GM21390 (cell line): Measurements from ENCODE around the gene TARS1.

ENCODE experiments used
- ATAC-seq: cut with Tn5 transposase; IDR thresholded peaks from one replicate; pipeline ENCODE4 v1.9.1; 2021; ENCODE audit not compliant: unreplicated experiment

The TARS1 gene

GRCh38 chr5:33438996-33439395 is 1.8 kb upstream of the TARS1 start:
- ATAC-seq: no peak

- ATAC-seq: peak; percentile 4
Observed at GRCh38 chr5:33439905-33440481, 772 bp upstream of the TARS1 start.

GRCh38 chr5:33441241-33442177 is 744 bp downstream of the TARS1 start:
- no peak for ATAC-seq

DNA sequence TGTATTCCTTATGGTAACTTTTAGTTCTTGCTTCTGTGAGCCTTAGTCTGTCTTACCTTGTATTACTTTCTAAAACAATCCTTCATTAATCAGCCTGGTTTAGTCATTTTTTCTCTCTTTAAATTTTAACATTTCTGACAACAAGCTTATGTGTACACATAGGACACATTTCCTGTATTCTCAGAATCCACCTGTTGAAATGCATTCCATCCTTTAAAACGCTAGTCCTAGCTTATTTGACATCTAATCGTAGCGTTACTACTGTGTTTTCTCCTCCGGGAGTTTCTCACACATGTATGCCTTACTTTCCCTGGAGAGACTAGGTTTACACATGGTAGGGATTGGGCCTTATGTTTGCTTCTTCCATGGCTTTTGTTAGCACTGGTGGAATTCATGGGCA is 3.8 kb downstream of the TARS1 start:
- no peak for ATAC-seq

DNA sequence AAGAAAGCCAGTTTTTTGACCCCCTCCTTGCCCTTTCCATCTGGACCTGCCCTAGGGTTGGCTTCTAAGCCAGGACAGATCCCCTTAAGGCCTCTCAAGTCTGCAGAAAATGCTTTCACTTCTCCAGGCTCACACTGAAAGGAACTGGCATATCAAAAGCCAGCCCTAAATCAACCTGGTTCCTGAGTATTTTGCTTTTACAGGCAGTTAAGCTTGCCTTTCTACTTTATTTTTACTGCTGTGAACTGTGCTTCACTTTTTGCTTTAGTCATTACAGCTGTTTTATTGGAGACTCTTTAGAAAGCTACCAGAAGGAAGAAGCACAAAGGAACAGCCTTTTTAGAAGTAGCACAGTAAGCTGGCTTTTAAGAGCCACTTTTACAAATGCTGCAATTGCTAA is 5.0 kb downstream of the TARS1 start:
- no peak for ATAC-seq

GRCh38 chr5:33448118-33448517 is 7.4 kb downstream of the TARS1 start:
- ATAC-seq: no peak

DNA sequence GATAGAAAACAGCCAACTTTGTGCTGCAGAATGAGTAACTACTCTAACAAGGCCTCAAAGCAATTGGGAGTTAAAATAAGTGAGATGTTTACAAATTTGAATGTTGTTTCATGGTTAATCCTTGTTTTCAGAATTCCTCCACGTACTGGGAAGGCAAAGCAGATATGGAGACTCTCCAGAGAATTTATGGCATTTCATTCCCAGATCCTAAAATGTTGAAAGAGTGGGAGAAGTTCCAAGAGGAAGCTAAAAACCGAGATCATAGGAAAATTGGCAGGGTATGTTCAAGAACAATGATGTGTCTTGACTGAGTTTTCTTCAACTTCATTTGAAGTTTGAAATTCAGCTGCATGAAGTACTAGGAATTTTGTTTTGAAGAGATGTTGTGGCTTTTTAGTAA is 16.4 kb downstream of the TARS1 start:
- ATAC-seq: no peak

DNA sequence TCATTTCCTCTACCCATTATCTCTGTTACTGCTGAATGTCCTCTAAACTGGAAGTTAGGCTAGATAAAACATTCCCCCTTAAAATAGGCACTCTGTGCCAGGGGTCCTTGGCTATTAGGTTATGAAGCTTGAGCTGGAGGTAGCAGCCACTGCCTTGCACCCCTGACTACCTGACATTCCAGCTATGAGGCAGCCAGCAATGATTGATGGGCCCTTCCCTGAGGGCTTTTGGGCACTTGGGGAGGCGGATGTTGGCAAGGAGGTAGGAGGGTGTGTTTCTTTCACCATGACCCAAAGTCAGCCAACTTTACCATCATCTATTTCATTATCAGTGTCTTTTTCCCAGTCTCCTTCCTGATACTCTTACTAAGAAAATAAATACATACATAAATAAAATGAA is 17.1 kb downstream of the TARS1 start:
- no peak for ATAC-seq

DNA sequence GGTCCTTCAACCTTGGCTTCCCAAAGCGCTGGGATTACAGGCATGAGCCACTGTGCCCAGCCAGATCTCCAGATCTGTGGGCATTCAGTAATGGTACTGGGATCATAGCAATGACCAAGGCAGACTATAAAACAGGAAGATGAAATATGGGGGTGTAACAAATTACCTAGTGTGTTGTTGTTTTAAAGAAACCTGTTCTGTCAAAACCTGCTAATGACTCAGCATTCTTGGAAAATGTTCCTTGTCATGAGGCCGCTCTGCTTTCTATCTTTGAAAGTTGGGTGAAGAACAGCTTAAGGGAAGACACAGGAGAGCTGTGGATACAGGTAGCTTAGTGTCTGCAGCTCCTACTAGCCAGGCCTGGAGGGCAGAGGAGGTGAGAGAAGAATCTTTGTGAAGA is 19.4 kb downstream of the TARS1 start:
- no peak for ATAC-seq

- ATAC-seq: no peak
Observed at GRCh38 chr5:33462456-33462855, 21.7 kb downstream of the TARS1 start.

- no peak for ATAC-seq
Observed at GRCh38 chr5:33465120-33465519, 24.4 kb downstream of the TARS1 start.

GRCh38 chr5:33468775-33469435 is 28.1 kb downstream of the TARS1 start:
- no peak for ATAC-seq

- no peak for ATAC-seq
Observed at GRCh38 chr5:33470544-33470943, 29.8 kb downstream of the TARS1 start.

DNA sequence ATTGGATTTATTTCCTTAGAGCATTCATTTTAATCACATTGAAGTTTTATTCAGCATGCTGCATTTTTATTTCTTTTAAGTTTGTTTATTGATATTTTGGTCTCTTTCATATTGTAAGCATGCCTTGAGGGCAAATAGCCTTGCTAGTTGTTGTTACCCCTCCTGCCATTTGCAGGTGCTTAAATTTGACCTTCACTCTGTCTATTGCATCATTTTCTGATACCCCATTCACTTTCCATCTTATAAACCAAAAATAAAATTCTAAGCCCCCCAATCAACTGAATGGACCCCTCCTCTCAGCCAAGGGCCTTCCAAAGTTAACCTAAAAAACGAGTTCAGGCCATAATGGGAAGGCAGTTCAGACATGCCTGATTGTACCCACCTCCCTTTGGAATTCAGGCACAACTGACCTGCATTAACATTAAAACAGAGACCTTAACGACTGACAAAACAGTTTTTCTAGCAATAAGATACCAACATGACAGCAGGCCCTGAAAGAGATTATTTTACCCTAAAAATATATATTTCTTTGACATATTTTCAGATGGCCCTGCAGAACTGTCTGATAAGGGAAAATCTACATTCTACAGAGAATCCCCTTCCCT is 32.1 kb downstream of the TARS1 start:
- ATAC-seq: no peak

- no peak for ATAC-seq
Observed at GRCh38 chr5:33474004-33474403, 33.2 kb downstream of the TARS1 start.

DNA sequence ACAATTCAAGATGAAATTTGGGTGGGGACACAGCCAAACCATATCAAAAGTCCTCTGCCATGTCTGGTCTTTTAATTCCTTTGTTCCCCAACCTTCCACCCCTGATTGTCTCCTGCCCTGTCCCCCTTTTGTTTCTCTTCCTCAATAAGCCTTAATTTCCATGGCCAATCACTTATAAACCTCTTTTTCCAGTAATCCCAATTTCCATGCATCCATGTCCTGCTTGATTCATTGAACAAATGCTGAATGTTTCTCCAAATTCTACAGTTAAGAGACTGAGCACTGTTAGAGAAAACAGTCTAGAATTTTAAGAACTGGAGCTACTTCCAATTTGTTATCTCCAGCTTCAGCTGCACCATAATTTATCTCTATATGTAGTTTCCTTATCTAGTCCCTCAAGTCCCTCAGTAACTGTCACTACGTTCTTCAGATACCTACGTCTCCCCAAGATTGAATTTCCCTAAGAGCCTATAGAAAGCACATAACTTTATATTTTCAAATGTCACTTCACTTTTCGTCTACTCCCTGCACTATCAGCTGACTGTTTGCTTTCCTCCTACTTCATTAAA is 34.2 kb downstream of the TARS1 start:
- no peak for ATAC-seq

GRCh38 chr5:33475706-33476105 is 34.9 kb downstream of the TARS1 start:
- ATAC-seq: no peak

- ATAC-seq: no peak
Observed at GRCh38 chr5:33476992-33477391, 36.2 kb downstream of the TARS1 start.

- no peak for ATAC-seq
Observed at GRCh38 chr5:33477816-33478215, 37.1 kb downstream of the TARS1 start.

DNA sequence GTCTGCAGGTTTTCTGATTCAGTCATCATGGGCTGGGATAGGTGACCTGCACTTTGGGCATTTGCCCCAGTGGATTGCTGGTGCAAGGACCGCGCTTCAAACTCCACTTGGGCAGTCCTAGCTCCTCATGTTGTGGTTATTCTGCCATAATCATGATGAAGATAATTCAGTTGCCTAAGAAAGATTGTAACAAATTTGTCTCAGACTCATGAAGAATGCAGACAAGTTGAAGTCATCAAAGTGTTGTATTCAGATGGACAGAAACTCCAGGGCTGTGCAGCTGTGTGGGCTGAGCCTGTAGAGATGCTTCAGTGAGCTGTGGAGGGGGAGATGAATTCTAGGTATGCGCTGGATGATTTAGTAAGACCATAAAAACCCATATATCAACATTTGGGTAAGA is 38.5 kb downstream of the TARS1 start:
- no peak for ATAC-seq

- ATAC-seq: no peak
Observed at GRCh38 chr5:33480876-33481275, 40.1 kb downstream of the TARS1 start.
